OCI-LY7 (cell line): Measurements from ENCODE around the gene NDUFB5.

Experiments used
- CTCF ChIP-seq: fragments of 200-600 bp; sonication (generic); conservative IDR thresholded peaks from 2 replicates; pipeline ENCODE4 v1.5.1; 2014; ENCODE audit warnings: mild to moderate bottlenecking, antibody characterized with exemption, low read length, moderate library complexity, mixed read lengths
- EZH2phosphoT487 ChIP-seq: fragments of 200-600 bp; sonication (generic); IDR thresholded peaks from 2 replicates; pipeline ENCODE4 v1.6.1; 2018; ENCODE audit warnings: low read depth, borderline replicate concordance, mild to moderate bottlenecking, mixed run types, antibody characterized with exemption, low read length, moderate library complexity, mixed read lengths

- TF ChIP-seq EZH2phosphoT487 (no peak), CTCF (no peak)
These were observed 67.2 kb downstream of the NDUFB5 start for GRCh38 chr3:179671747-179672242.
